ENCODE data around the gene CEMIP. TPM values are rescaled to one million over a fixed set of nuclear protein-coding genes. Genes with fewer than 3 reads are reported as not detected.

Gene CEMIP
- total and polyA plus RNA-seq, 2 of the 4 experiments (the other 2 are of a cell fraction), result 63.8 to 78.0 TPM

DNA sequence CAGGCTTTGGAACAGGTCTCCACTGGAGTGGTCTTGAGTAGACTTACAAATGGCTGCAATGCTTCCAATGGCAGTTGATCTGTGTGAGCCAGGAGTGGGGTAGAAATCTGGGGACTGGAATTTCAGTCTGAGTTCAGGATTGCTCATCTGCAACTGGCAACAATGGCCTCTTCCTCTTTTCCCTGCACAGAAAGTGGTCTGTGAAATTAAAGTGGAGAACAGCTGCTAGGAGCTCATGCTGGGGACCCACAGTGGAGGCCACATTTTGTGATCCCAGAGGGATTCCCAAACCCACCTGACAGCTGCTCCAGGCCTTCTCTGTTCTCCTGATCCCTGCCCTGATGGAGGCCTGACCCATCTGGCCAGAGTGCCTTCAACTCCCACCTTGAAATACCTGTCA lies 49.6 kb downstream of the CEMIP start:
- no peak overlapping the region for H3K56ac ChIP-seq (ENCODE audit: extremely low read depth, insufficient read depth, low read length)
- BruUV-seq (replicated peaks), result no TSS peak
- H3K27me3 ChIP-seq (ENCODE audit: control insufficient read depth, insufficient read depth, low read length), result no peaks in the 10 kb centered on the region
- no peak overlapping the region for H2AFZ ChIP-seq (replicated peaks; ENCODE audit: low read length, poor library complexity)
- peaks cover 3 to 32% of the 10 kb centered on the region in 2 experiments; a peak in 3 of 4 replicates for H3K79me1 ChIP-seq (ENCODE audit: low read depth in 1 of 2, low read length in 2 of 2)
- peaks cover 3% of the 10 kb centered on the region; the same call in 1 of the 2 replicates for H3K4me1 ChIP-seq (ENCODE audit: control insufficient read depth, insufficient read depth, low read length)
- H3K9me3 ChIP-seq (ENCODE audit: control insufficient read depth, insufficient read depth, low read length), result no peaks in the 10 kb centered on the region
- CTCF ChIA-PET, result no interaction called here
- POLR2A ChIA-PET (ENCODE audit: unreplicated experiment), result no interaction called here
- H3K18ac ChIP-seq (ENCODE audit: low read depth, low read length), result no peak overlapping the region
- 0 out of 2 replicates have a peak, but pooled peaks cover 4% of the 10 kb centered on the region for H3K9me1 ChIP-seq (ENCODE audit: insufficient read depth, low read length)
- no peak overlapping the region for H2BK20ac ChIP-seq (ENCODE audit: low read depth, low read length)
- TF ChIP-seq RAD21 (IDR thresholded peaks at IDR 0.05; ENCODE audit: low read length), result no peak
- TF ChIP-seq, protein P1, sequence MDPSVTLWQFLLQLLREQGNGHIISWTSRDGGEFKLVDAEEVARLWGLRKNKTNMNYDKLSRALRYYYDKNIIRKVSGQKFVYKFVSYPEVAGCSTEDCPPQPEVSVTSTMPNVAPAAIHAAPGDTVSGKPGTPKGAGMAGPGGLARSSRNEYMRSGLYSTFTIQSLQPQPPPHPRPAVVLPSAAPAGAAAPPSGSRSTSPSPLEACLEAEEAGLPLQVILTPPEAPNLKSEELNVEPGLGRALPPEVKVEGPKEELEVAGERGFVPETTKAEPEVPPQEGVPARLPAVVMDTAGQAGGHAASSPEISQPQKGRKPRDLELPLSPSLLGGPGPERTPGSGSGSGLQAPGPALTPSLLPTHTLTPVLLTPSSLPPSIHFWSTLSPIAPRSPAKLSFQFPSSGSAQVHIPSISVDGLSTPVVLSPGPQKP (IDR thresholded peaks at IDR 0.05; ENCODE audit: borderline replicate concordance, low read depth, low read length), result no peak
- TF ChIP-seq CHD1 (IDR thresholded peaks at IDR 0.05; ENCODE audit: low read depth, low read length), result no peak
- TF ChIP-seq, protein P2, sequence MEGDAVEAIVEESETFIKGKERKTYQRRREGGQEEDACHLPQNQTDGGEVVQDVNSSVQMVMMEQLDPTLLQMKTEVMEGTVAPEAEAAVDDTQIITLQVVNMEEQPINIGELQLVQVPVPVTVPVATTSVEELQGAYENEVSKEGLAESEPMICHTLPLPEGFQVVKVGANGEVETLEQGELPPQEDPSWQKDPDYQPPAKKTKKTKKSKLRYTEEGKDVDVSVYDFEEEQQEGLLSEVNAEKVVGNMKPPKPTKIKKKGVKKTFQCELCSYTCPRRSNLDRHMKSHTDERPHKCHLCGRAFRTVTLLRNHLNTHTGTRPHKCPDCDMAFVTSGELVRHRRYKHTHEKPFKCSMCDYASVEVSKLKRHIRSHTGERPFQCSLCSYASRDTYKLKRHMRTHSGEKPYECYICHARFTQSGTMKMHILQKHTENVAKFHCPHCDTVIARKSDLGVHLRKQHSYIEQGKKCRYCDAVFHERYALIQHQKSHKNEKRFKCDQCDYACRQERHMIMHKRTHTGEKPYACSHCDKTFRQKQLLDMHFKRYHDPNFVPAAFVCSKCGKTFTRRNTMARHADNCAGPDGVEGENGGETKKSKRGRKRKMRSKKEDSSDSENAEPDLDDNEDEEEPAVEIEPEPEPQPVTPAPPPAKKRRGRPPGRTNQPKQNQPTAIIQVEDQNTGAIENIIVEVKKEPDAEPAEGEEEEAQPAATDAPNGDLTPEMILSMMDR (conservative IDR thresholded peaks at IDR 0.05; ENCODE audit: low read depth, low read length), result no peak
- no peak for TF ChIP-seq CEBPB (IDR thresholded peaks at IDR 0.05; ENCODE audit: low read depth, low read length)
- TF ChIP-seq MAZ (IDR thresholded peaks at IDR 0.05; ENCODE audit: borderline replicate concordance, low read depth, low read length), result no peak
- no peak for TF ChIP-seq BHLHE40 (IDR thresholded peaks at IDR 0.05; ENCODE audit: low read depth, low read length)
- no peak for TF ChIP-seq RFX5 (IDR thresholded peaks at IDR 0.05; ENCODE audit: low read depth, low read length)
- no peak for TF ChIP-seq POLR2A (IDR thresholded peaks at IDR 0.05; ENCODE audit: low read depth, low read length)
- no peak for TF ChIP-seq FOS (IDR thresholded peaks at IDR 0.05; ENCODE audit: low read depth, low read length)
- peaks cover 62% of the 10 kb centered on the region for H3K36me3 ChIP-seq (ENCODE audit: control insufficient read depth, insufficient read depth, low read length)
- no peak overlapping the region for H2BK5ac ChIP-seq (ENCODE audit: low read depth, low read length, poor library complexity, severe bottlenecking)
- H4K91ac ChIP-seq (ENCODE audit: insufficient read depth, low read depth, low read length), result no peak overlapping the region
- no peak overlapping the region for H2BK15ac ChIP-seq (ENCODE audit: low read depth, low read length)
- in situ Hi-C loops (cut with MboI; ENCODE audit: low sequenced_read_pairs), result no loop called here
- no peak overlapping the region for H4K5ac ChIP-seq (ENCODE audit: low read depth, low read length)
- no peak overlapping the region for H3K27ac ChIP-seq (ENCODE audit: insufficient read depth, low read length)
- H3K14ac ChIP-seq (replicated peaks; ENCODE audit: low read depth, low read length), result no peak overlapping the region
- H2AK5ac ChIP-seq (ENCODE audit: low read depth, low read length), result no peak overlapping the region
- no peak overlapping the region for H2BK120ac ChIP-seq (ENCODE audit: low read depth, low read length)
- H4K20me1 ChIP-seq (ENCODE audit: insufficient read depth, low read length), result peaks cover 80% of the 10 kb centered on the region
- dilution Hi-C loops (cut with HindIII; ENCODE audit: low sequenced_read_pairs, unreplicated experiment), result no loop called here
- intact Hi-C loops (cut with micrococcal nuclease), result no loop called here
- DNase-seq, result no peak
- no peak overlapping the region for H3K4ac ChIP-seq (ENCODE audit: low read depth, low read length)
- no peak overlapping the region for H3K4me3 ChIP-seq (ENCODE audit: insufficient read depth, low read depth, low read length)
- ATAC-seq (ENCODE audit: low read depth), result no peak; the same call in 1 of the 2 replicates
- H3K9ac ChIP-seq (ENCODE audit: low read depth, low read length), result no peak overlapping the region
- no peak overlapping the region for H2AK9ac ChIP-seq (replicated peaks; ENCODE audit: low read depth, low read length, poor library complexity)
- H3K4me2 ChIP-seq (ENCODE audit: low read depth, low read length), result no peak overlapping the region
- no peak overlapping the region for H3K23ac ChIP-seq (ENCODE audit: low read depth, low read length)
- H4K8ac ChIP-seq (ENCODE audit: low read depth in 2 of 2, low read length in 2 of 2), result no peak overlapping the region

Data from IMR-90 (cell line).